NT2/D1 (cell line): Measurements from ENCODE around the gene FLAD1.

Source experiments
- SUZ12 ChIP-seq: IDR thresholded peaks from 2 replicates; pipeline ENCODE4 v1.6.1; 2011; ENCODE audit not compliant: insufficient read length, insufficient read depth; ENCODE audit errors: extremely low read depth
- YY1 ChIP-seq: IDR thresholded peaks from 2 replicates; pipeline ENCODE4 v1.6.1; 2011; ENCODE audit not compliant: insufficient read length, insufficient read depth
- ZNF274 ChIP-seq: IDR thresholded peaks from 2 replicates; pipeline ENCODE4 v1.6.1; 2011; ENCODE audit warnings: mild to moderate bottlenecking, low read depth, low read length

- TF ChIP-seq ZNF274 (no peak), YY1 (no peak), SUZ12 (no peak)
Measured at GRCh38 chr1:155009221-155009711, 26.1 kb downstream of the FLAD1 start.
